ENCODE results near the gene FAM83F.

- TF ChIP-seq, protein P1, sequence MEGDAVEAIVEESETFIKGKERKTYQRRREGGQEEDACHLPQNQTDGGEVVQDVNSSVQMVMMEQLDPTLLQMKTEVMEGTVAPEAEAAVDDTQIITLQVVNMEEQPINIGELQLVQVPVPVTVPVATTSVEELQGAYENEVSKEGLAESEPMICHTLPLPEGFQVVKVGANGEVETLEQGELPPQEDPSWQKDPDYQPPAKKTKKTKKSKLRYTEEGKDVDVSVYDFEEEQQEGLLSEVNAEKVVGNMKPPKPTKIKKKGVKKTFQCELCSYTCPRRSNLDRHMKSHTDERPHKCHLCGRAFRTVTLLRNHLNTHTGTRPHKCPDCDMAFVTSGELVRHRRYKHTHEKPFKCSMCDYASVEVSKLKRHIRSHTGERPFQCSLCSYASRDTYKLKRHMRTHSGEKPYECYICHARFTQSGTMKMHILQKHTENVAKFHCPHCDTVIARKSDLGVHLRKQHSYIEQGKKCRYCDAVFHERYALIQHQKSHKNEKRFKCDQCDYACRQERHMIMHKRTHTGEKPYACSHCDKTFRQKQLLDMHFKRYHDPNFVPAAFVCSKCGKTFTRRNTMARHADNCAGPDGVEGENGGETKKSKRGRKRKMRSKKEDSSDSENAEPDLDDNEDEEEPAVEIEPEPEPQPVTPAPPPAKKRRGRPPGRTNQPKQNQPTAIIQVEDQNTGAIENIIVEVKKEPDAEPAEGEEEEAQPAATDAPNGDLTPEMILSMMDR (optimal IDR thresholded peaks at IDR 0.05 in 1 of 3, IDR thresholded peaks at IDR 0.05 in 1 of 3, conservative IDR thresholded peaks at IDR 0.05 in 1 of 3; ENCODE audit: extremely low read depth in 1 of 3, insufficient read depth in 2 of 3, low read length in 3 of 3), result no peak
- no peak for TF ChIP-seq EZH2 (IDR thresholded peaks at IDR 0.05; ENCODE audit: low read length)
Observed at GRCh38 chr22:39991159-39991860, 3.4 kb upstream of the FAM83F start.
